HCT116 (cell line): ENCODE data around the gene BRWD1. TPM values are rescaled to one million over a fixed set of nuclear protein-coding genes. Genes with fewer than 3 reads are reported as not detected.

Experiments
- ATAC-seq: fragments of 200-7000 bp; cut with Tn5 transposase; 2 replicates; pipeline ENCODE4 v1.9.1; 2020; ENCODE audit warnings: mild to moderate bottlenecking, moderate library complexity
- BruUV-seq: library from RNA; stranded (reverse); fragments of 400-500 nt; replicated peaks from 2 replicates; lab custom pipeline; 2021; lab: Mats Ljungman, UMichigan
- CTCF ChIA-PET: fragments of 300-600 bp; sonication (Branson Sonifier 250); formaldehyde crosslinking; loops from one replicate; lab custom pipeline; 2021; ENCODE audit warnings: antibody characterized with exemption; lab: Charles Lee
- POLR2A ChIA-PET: fragments of 300-600, 350-600 bp; sonication (Branson Sonifier 250); formaldehyde crosslinking; loops from one replicate; lab custom pipeline; 2021; ENCODE audit warnings: antibody characterized with exemption; lab: Charles Lee
- RAD21 ChIA-PET, 2 experiments: fragments of 300-600 bp; sonication (Branson Sonifier 250); formaldehyde crosslinking; loops; one replicate each; lab custom pipeline; 2023; ENCODE audit warnings: low total read pairs in 2 of 2; ENCODE audit not compliant: uncharacterized antibody in 2 of 2, unreplicated experiment in 2 of 2, low non-redundant PET in 1 of 2; lab: Charles Lee
- DNase-seq: peaks from one replicate; pipeline ENCODE4 v3.0.0-alpha.2; 2010; ENCODE audit warnings: low read depth, low spot score
- H2AFZ ChIP-seq: fragments of 200-600 bp; shearing (Covaris generic), sonication (generic); 2 replicates; pipeline ENCODE4 v1.6.1; 2017; ENCODE audit warnings: low read depth, mixed run types, mixed read lengths, antibody characterized with exemption, low read length; ENCODE audit not compliant: poor library complexity, severe bottlenecking
- H3K27ac ChIP-seq: 2 replicates; pipeline ENCODE4 v1.5.1; 2012; ENCODE audit warnings: low read depth, low read length
- H3K27me3 ChIP-seq: fragments of 200-600 bp; sonication (generic); 2 replicates; pipeline ENCODE4 v1.6.1; 2016; ENCODE audit warnings: mixed run types, low read length, mixed read lengths; ENCODE audit not compliant: insufficient read depth
- H3K36me3 ChIP-seq, 2 experiments: fragments of 200-500 bp in 1 of 2; fragments of 200-600 bp in 1 of 2; sonication (Bioruptor generic) in 1 of 2; sonication (generic) in 1 of 2; 2 replicates each; pipeline versions ENCODE4 v1.5.1 to v1.6.1; 2014 to 2016; ENCODE audit warnings: low read length in 2 of 2, inconsistent platforms in 1 of 2, mixed read lengths in 1 of 2, mixed run types in 1 of 2; ENCODE audit not compliant: insufficient read depth in 2 of 2, control insufficient read depth in 1 of 2
- H3K4me1 ChIP-seq, 2 experiments: fragments of 200-600 bp in 1 of 2; sonication (generic) in 1 of 2; 2 replicates each; pipeline versions ENCODE4 v1.5.1 to v1.6.1; 2012 to 2017; ENCODE audit warnings: low read length in 2 of 2, inconsistent platforms in 1 of 2, mild to moderate bottlenecking in 1 of 2, mixed read lengths in 1 of 2, mixed run types in 1 of 2, moderate library complexity in 1 of 2; ENCODE audit not compliant: insufficient read depth in 2 of 2, control insufficient read depth in 1 of 2
- H3K4me2 ChIP-seq: fragments of 200-600 bp; sonication (generic); 2 replicates; pipeline ENCODE4 v1.6.1; 2017; ENCODE audit warnings: mixed run types, low read length, mixed read lengths
- H3K4me3 ChIP-seq, 2 experiments: fragments of 200-600 bp in 1 of 2; sonication (generic) in 1 of 2; replicated peaks in 1 of 2; 2 replicates each; pipeline ENCODE4 v1.5.1; 2011 to 2016; ENCODE audit warnings: low read length in 2 of 2, control low read depth in 1 of 2, low read depth in 1 of 2, mild to moderate bottlenecking in 1 of 2, mixed read lengths in 1 of 2, mixed run types in 1 of 2
- H3K79me2 ChIP-seq: fragments of 200-600 bp; sonication (generic); 2 replicates; pipeline ENCODE4 v1.6.1; 2017; ENCODE audit warnings: mild to moderate bottlenecking, mixed run types, low read length, moderate library complexity, mixed read lengths; ENCODE audit not compliant: insufficient read depth
- H3K9ac ChIP-seq: fragments of 200-600 bp; sonication (generic); 2 replicates; pipeline ENCODE4 v1.6.1; 2016; ENCODE audit warnings: low read length, mixed read lengths
- H3K9me2 ChIP-seq: fragments of 200-600 bp; sonication (generic), shearing (Covaris generic); 2 replicates; pipeline ENCODE4 v1.6.1; 2017; ENCODE audit warnings: mixed run types, mild to moderate bottlenecking, moderate library complexity; ENCODE audit not compliant: insufficient read depth
- H3K9me3 ChIP-seq, 2 experiments: fragments of 200-500 bp in 1 of 2; fragments of 200-600 bp in 1 of 2; sonication (Bioruptor generic) in 1 of 2; sonication (generic) in 1 of 2; 2 replicates each; pipeline ENCODE4 v1.6.1; 2014 to 2017; ENCODE audit warnings: low read length in 2 of 2, mixed read lengths in 2 of 2, inconsistent platforms in 1 of 2, low read depth in 1 of 2, mild to moderate bottlenecking in 1 of 2, mixed run types in 1 of 2, moderate library complexity in 1 of 2; ENCODE audit not compliant: control insufficient read depth in 1 of 2, insufficient read depth in 1 of 2
- H4K20me1 ChIP-seq: fragments of 200-600 bp; sonication (generic), shearing (Covaris generic); 2 replicates; pipeline ENCODE4 v1.6.1; 2017; ENCODE audit warnings: mixed run types, mild to moderate bottlenecking, moderate library complexity; ENCODE audit not compliant: insufficient read depth
- EGR1 ChIP-seq: IDR thresholded peaks from 2 replicates; pipeline ENCODE4 v1.6.1; 2012; ENCODE audit warnings: low read depth
- POLR2A ChIP-seq: IDR thresholded peaks from 2 replicates; pipeline ENCODE4 v1.7.0; 2011; ENCODE audit warnings: borderline replicate concordance; ENCODE audit not compliant: insufficient read depth, insufficient read length; ENCODE audit errors: extremely low read depth
- TCF7L2 ChIP-seq: IDR thresholded peaks from 2 replicates; pipeline ENCODE4 v1.7.0; 2011; ENCODE audit warnings: borderline replicate concordance, inconsistent platforms; ENCODE audit not compliant: insufficient read depth, insufficient read length; ENCODE audit errors: extremely low read depth
- intact Hi-C: fragments of 100-400 bp; cut with micrococcal nuclease; formaldehyde crosslinking; loops from 2 replicates; pipeline ENCODE4 v1.10.0; 2022
- total RNA-seq: library from RNA; stranded (reverse); gene quantifications from one replicate; pipeline ENCODE4 v1.2.1, GENCODE V29; 2021; ENCODE audit not compliant: unreplicated experiment
- TF ChIP-seq, protein P1 (sequence below): IDR thresholded peaks from 2 replicates; pipeline ENCODE4 v1.6.1; 2012; ENCODE audit warnings: low read depth

The BRWD1 gene
- total RNA-seq, 1 experiment from 2014 or later, result 33.1 TPM

DNA sequence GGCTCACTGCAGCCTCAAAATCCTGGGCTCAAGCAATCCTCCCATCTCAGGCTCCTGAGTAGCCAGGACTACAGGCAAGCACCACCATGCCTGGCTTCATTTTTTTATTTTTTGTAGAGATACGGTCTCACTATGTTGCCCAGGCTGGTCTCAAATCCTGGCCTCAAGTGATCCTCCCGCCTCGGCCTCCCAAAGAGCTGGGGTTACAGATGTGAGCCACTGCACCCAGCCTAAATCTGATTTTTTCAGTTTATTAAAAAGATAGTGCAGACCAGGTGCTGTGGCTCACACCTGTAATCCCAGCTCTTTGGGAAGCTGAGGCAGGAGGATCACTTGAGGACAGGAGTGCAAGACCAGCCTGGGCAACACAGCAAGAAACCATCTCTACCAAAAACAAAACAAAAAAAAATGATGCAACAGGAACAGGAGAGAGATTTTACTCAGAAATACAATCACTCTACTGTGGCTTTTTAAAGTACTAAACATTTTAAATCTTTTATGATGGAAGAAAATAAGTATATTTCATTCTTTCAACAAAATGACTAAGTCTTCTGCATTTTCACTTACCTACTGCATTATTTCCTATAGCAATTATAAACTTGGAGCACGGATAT lies 132.1 kb downstream of the BRWD1 start:
- Histone ChIP-seq H3K27ac (no peak overlapping the region), H3K9me3 (no peaks in the 10 kb centered on the region), H3K4me2 (peak overlapping the region; percentile 88; the same call in 1 of the 2 replicates), H3K27me3 (no peaks in the 10 kb centered on the region), H3K79me2 (peaks cover 68% of the 10 kb centered on the region), H3K36me3 (peaks cover 9 to 28% of the 10 kb centered on the region in 2 experiments; a peak in 3 of 4 replicates), H3K9ac (no peak overlapping the region), H3K9me2 (no peaks in the 10 kb centered on the region), H4K20me1 (peaks cover 3% of the 10 kb centered on the region; the same call in 1 of the 2 replicates), H3K4me3 (peak overlapping the region in 1 of 2 experiments; percentile 80; a peak in 1 of 4 replicates), H3K4me1 (peaks cover 4 to 15% of the 10 kb centered on the region in 2 experiments; a peak in 3 of 4 replicates), H2AFZ (no peak overlapping the region)
- ChIA-PET RAD21 (no interaction called here), CTCF (no interaction called here), POLR2A (no interaction called here)
- intact Hi-C loops, result loop anchor here (10.0 kb wide), 2 partner anchors 263 to 453 kb away; partner anchors contain the start of gene LCA5L
- no TSS peak for BruUV-seq
- ATAC-seq (no peak), DNase-seq (no peak)
- TF ChIP-seq TCF7L2 (no peak), EGR1 (no peak), POLR2A (no peak)
- TF ChIP-seq, protein P1, sequence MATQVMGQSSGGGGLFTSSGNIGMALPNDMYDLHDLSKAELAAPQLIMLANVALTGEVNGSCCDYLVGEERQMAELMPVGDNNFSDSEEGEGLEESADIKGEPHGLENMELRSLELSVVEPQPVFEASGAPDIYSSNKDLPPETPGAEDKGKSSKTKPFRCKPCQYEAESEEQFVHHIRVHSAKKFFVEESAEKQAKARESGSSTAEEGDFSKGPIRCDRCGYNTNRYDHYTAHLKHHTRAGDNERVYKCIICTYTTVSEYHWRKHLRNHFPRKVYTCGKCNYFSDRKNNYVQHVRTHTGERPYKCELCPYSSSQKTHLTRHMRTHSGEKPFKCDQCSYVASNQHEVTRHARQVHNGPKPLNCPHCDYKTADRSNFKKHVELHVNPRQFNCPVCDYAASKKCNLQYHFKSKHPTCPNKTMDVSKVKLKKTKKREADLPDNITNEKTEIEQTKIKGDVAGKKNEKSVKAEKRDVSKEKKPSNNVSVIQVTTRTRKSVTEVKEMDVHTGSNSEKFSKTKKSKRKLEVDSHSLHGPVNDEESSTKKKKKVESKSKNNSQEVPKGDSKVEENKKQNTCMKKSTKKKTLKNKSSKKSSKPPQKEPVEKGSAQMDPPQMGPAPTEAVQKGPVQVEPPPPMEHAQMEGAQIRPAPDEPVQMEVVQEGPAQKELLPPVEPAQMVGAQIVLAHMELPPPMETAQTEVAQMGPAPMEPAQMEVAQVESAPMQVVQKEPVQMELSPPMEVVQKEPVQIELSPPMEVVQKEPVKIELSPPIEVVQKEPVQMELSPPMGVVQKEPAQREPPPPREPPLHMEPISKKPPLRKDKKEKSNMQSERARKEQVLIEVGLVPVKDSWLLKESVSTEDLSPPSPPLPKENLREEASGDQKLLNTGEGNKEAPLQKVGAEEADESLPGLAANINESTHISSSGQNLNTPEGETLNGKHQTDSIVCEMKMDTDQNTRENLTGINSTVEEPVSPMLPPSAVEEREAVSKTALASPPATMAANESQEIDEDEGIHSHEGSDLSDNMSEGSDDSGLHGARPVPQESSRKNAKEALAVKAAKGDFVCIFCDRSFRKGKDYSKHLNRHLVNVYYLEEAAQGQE, result no peak
